ENCODE measurements around the gene PLCH1. TPM values are rescaled to one million over a fixed set of nuclear protein-coding genes. Genes with fewer than 3 reads are reported as not detected.

PLCH1 gene
- total and polyA plus RNA-seq, 9 of the 15 experiments (the other 6 are each of a cell fraction or from before 2014, with no cell fraction given): 0.17 to 0.62 (median 0.40) TPM

DNA sequence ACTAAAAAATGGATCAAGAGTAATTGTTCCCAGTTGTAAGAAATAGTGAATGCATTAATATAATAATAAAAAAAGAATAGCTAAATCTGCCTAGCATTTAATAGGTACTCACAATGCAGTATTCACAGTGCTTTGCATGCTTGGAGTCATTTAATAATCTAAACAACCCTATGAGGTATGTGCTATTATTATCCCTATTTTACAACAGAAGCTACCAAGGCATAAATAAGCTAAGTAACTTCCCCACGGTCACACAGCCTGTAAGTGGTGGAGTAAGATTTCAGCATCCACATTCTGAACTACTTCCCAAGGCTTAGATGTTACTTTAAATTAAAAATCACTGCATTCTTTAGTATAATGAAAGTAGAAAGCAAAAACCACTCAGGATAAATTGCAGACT lies 102.9 kb downstream of the PLCH1 start:
- Histone ChIP-seq H3K27ac (ENCODE audit: extremely low read depth, low read depth, low read length) (no peak overlapping the region), H2AFZ (ENCODE audit: low read depth, low read length) (no peak overlapping the region), H3K4me1 (replicated peaks in 1 of 2; ENCODE audit: control insufficient read depth in 2 of 2, insufficient read depth in 2 of 2, low read length in 2 of 2) (no peaks in the 10 kb centered on the region), H3K4me2 (ENCODE audit: insufficient read depth, low read length) (no peak overlapping the region), H4K20me1 (replicated peaks; ENCODE audit: control insufficient read depth, insufficient read depth, low read length) (no peaks in the 10 kb centered on the region), H3K27me3 (ENCODE audit: control insufficient read depth in 2 of 2, insufficient read depth in 2 of 2, low read length in 2 of 2) (no peaks in the 10 kb centered on the region), H3K79me2 (ENCODE audit: control insufficient read depth, insufficient read depth, low read length) (no peaks in the 10 kb centered on the region), H3K36me3 (ENCODE audit: control insufficient read depth, insufficient read depth, low read length) (no peaks in the 10 kb centered on the region), H3K9me3 (replicated peaks; ENCODE audit: control insufficient read depth, insufficient read depth, low read depth, low read length) (no peaks in the 10 kb centered on the region), H3K9ac (ENCODE audit: insufficient read depth in 1 of 2, low read depth in 2 of 2, low read length in 2 of 2) (no peak overlapping the region), H3K9me1 (ENCODE audit: control insufficient read depth, insufficient read depth, low read length) (no peaks in the 10 kb centered on the region), H3K4me3 (no peak overlapping the region)
- intact Hi-C loops (cut with micrococcal nuclease) (no loop called here), in situ Hi-C loops (cut with MboI) (no loop called here)
- FAIRE-seq (no peak), DNase-seq (ENCODE audit: extremely low read depth in 1 of 4, low spot score in 3 of 4) (no peak), ATAC-seq (no peak)
- POLR2A ChIA-PET: no interaction called here
- TF ChIP-seq XRCC3 (IDR thresholded peaks at IDR 0.05) (no peak), MTA3 (IDR thresholded peaks at IDR 0.05; ENCODE audit: borderline replicate concordance) (no peak), MAFG (tag; conservative IDR thresholded peaks at IDR 0.05) (no peak), NFATC3 (IDR thresholded peaks at IDR 0.05) (no peak), DIDO1 (tag; IDR thresholded peaks at IDR 0.05; ENCODE audit: low read depth) (no peak)
- TF ChIP-seq, protein P1, sequence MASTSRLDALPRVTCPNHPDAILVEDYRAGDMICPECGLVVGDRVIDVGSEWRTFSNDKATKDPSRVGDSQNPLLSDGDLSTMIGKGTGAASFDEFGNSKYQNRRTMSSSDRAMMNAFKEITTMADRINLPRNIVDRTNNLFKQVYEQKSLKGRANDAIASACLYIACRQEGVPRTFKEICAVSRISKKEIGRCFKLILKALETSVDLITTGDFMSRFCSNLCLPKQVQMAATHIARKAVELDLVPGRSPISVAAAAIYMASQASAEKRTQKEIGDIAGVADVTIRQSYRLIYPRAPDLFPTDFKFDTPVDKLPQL (IDR thresholded peaks at IDR 0.05; ENCODE audit: extremely low read depth, insufficient read length): no peak
- CTCF ChIA-PET (ENCODE audit: low intra/inter-chr PET ratio): no interaction called here
- 0% methylated on average over 1 of the region's 1 CpG for WGBS (ENCODE audit: insufficient coverage, low coverage, missing lambda C conversion rate)
- no TSS peak for BruUV-seq (replicated peaks)

DNA sequence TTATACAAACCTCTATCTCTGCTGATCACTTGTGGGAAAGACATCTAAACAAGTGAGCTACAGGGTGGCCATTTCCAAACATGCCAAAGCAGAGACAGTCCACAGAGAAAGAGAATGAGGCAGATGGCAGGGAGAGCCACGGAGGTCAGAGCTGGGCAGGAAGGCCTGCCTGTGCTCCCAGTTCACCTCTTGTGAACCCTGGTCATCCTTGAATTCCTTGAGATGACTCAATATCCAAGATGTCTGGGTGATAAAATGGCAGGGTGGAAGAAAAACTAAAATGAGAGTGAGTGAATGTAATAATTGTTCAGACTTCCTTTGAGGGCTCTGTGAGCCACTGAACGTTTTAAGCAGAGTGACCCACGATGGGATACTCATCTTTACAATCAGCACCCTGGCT lies 104.8 kb downstream of the PLCH1 start:
- CTCF ChIA-PET (ENCODE audit: low intra/inter-chr PET ratio): no interaction called here
- H3K4me3 ChIP-seq: no peak overlapping the region
- no peaks in the 10 kb centered on the region for H3K36me3 ChIP-seq (ENCODE audit: control insufficient read depth, insufficient read depth, low read length)
- no peaks in the 10 kb centered on the region for H3K4me1 ChIP-seq (replicated peaks in 1 of 2; ENCODE audit: control insufficient read depth in 2 of 2, insufficient read depth in 2 of 2, low read length in 2 of 2)
- POLR2A ChIA-PET: no interaction called here
- H3K27me3 ChIP-seq (ENCODE audit: control insufficient read depth in 2 of 2, insufficient read depth in 2 of 2, low read length in 2 of 2): no peaks in the 10 kb centered on the region
- intact Hi-C loops (cut with micrococcal nuclease): no loop called here
- in situ Hi-C loops (cut with MboI): no loop called here
- no peak for FAIRE-seq
- H2AFZ ChIP-seq (ENCODE audit: low read depth, low read length): no peak overlapping the region
- WGBS (ENCODE audit: insufficient coverage, low coverage, missing lambda C conversion rate): 2% methylated on average over 3 of the region's 3 CpGs
- H3K9me3 ChIP-seq (replicated peaks; ENCODE audit: control insufficient read depth, insufficient read depth, low read depth, low read length): no peaks in the 10 kb centered on the region
- H3K9ac ChIP-seq (ENCODE audit: insufficient read depth in 1 of 2, low read depth in 2 of 2, low read length in 2 of 2): no peak overlapping the region
- no TSS peak for BruUV-seq (replicated peaks)
- H3K4me2 ChIP-seq (ENCODE audit: insufficient read depth, low read length): no peak overlapping the region
- no peaks in the 10 kb centered on the region for H4K20me1 ChIP-seq (replicated peaks; ENCODE audit: control insufficient read depth, insufficient read depth, low read length)
- no peak for DNase-seq (ENCODE audit: extremely low read depth in 1 of 4, low spot score in 3 of 4)
- H3K27ac ChIP-seq (ENCODE audit: extremely low read depth, low read depth, low read length): no peak overlapping the region
- no peaks in the 10 kb centered on the region for H3K79me2 ChIP-seq (ENCODE audit: control insufficient read depth, insufficient read depth, low read length)
- ATAC-seq: no peak
- no peaks in the 10 kb centered on the region for H3K9me1 ChIP-seq (ENCODE audit: control insufficient read depth, insufficient read depth, low read length)
- TF ChIP-seq, protein P2, sequence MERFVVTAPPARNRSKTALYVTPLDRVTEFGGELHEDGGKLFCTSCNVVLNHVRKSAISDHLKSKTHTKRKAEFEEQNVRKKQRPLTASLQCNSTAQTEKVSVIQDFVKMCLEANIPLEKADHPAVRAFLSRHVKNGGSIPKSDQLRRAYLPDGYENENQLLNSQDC (CRISPR knock-in tag; IDR thresholded peaks at IDR 0.05): no peak
- TF ChIP-seq NR2F6 (CRISPR knock-in tag; IDR thresholded peaks at IDR 0.05) (no peak), POLR3A (IDR thresholded peaks at IDR 0.05; ENCODE audit: borderline replicate concordance, extremely low read depth, insufficient read depth, insufficient read length) (no peak), ZNF707 (CRISPR knock-in tag; conservative IDR thresholded peaks at IDR 0.05) (no peak), ZNF436 (CRISPR knock-in tag; IDR thresholded peaks at IDR 0.05) (no peak), PTRF (tag; IDR thresholded peaks at IDR 0.05) (no peak), KLF1 (tag; IDR thresholded peaks at IDR 0.05) (no peak)
- TF ChIP-seq, protein P3, sequence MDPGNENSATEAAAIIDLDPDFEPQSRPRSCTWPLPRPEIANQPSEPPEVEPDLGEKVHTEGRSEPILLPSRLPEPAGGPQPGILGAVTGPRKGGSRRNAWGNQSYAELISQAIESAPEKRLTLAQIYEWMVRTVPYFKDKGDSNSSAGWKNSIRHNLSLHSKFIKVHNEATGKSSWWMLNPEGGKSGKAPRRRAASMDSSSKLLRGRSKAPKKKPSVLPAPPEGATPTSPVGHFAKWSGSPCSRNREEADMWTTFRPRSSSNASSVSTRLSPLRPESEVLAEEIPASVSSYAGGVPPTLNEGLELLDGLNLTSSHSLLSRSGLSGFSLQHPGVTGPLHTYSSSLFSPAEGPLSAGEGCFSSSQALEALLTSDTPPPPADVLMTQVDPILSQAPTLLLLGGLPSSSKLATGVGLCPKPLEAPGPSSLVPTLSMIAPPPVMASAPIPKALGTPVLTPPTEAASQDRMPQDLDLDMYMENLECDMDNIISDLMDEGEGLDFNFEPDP (CRISPR knock-in tag; IDR thresholded peaks at IDR 0.05): no peak

Measured in K562 (cell line).